Astrocyte of the cerebellum (primary cell): Measurements from ENCODE around the gene NFKB2.

ENCODE experiments used
- DNase-seq: peaks from one replicate; pipeline ENCODE4 v3.0.0-alpha.2; 2011; ENCODE audit warnings: low read depth
- H3K4me3 ChIP-seq: 2 replicates; pipeline ENCODE4 v1.5.1; 2011; ENCODE audit warnings: mild to moderate bottlenecking, low read depth, low read length, moderate library complexity
- CTCF ChIP-seq: IDR thresholded peaks from 2 replicates; pipeline ENCODE4 v1.5.1; 2012; ENCODE audit warnings: low read length, low read depth, moderate library complexity, mild to moderate bottlenecking; ENCODE audit errors: missing control alignments
- in situ Hi-C: cut with HindIII; loops from 2 replicates; pipeline ENCODE4 v1.10.0; 2017; ENCODE audit warnings: low sequenced_read_pairs

NFKB2 gene

GRCh38 chr10:102426803-102427287, 31.3 kb downstream of the NFKB2 start:
- no peak for TF ChIP-seq CTCF
- in situ Hi-C loops = no loop called here
- H3K4me3 ChIP-seq = no peak overlapping the region
- no peak for DNase-seq

GRCh38 chr10:102429468-102429867, 34.0 kb downstream of the NFKB2 start:
- TF ChIP-seq CTCF = no peak
- DNase-seq = no peak
- in situ Hi-C loops = no loop called here
- H3K4me3 ChIP-seq = no peak overlapping the region

- TF ChIP-seq CTCF = peak; percentile 1
- in situ Hi-C loops = no loop called here
- H3K4me3 ChIP-seq = peak overlapping the region; percentile 91
- no peak for DNase-seq
Observed at GRCh38 chr10:102431452-102432124, 36.1 kb downstream of the NFKB2 start.

- in situ Hi-C loops = no loop called here
- H3K4me3 ChIP-seq = peak within 1 kb of the TSS; percentile 91
- DNase-seq = peak; percentile 92
- no peak for TF ChIP-seq CTCF
Observed at GRCh38 chr10:102432162-102432950, 36.9 kb downstream of the NFKB2 start, which contains the start of gene CUEDC2. CUEDC2 (minus strand) TSS chr10:102432574; CDS start chr10:102425188, 7,386 bp downstream.

- TF ChIP-seq CTCF = no peak
- in situ Hi-C loops = no loop called here
- H3K4me3 ChIP-seq = no peak overlapping the region
- DNase-seq = no peak
Observed at GRCh38 chr10:102433619-102434046, 38.1 kb downstream of the NFKB2 start.

GRCh38 chr10:102434394-102435132, 39.1 kb downstream of the NFKB2 start:
- in situ Hi-C loops = no loop called here
- no peak for DNase-seq
- H3K4me3 ChIP-seq = no peak overlapping the region

More at GRCh38 chr10:102434394-102435132, 39.1 kb downstream of the NFKB2 start:
- TF ChIP-seq CTCF = no peak
